Lung (tissue), 12 donors: ENCODE measurements around the gene KRTAP10-4. TPM values are rescaled to one million over a fixed set of nuclear protein-coding genes. Genes with fewer than 3 reads are reported as not detected.

Experiments used
- ATAC-seq: fragments of 200-7000 bp; cut with Tn5 transposase; one replicate; pipeline ENCODE4 v1.9.1; 2020; ENCODE audit warnings: moderate number of reproducible peaks; ENCODE audit not compliant: insufficient read depth, low FRiP score
- DNase-seq, 3 donors: peaks; one replicate each; pipeline ENCODE4 v3.0.0-alpha.2; 2013 to 2017
- H3K27ac ChIP-seq, 2 donors: one replicate each; pipeline ENCODE4 v1.5.1; 2013; ENCODE audit warnings: mild to moderate bottlenecking in 2 of 2, moderate library complexity in 2 of 2, control low read depth in 1 of 2, inconsistent platforms in 1 of 2, low read depth in 1 of 2, low read length in 1 of 2
- H3K27me3 ChIP-seq, 3 donors: one replicate each; pipeline ENCODE4 v1.5.1; 2013; ENCODE audit warnings: low read length in 2 of 3; ENCODE audit not compliant: control insufficient read depth in 3 of 3, insufficient read depth in 3 of 3
- H3K36me3 ChIP-seq, 4 donors: one replicate each; pipeline ENCODE4 v1.5.1; 2013; ENCODE audit warnings: low read length in 4 of 4, mild to moderate bottlenecking in 1 of 4, moderate library complexity in 1 of 4; ENCODE audit not compliant: control insufficient read depth in 4 of 4, insufficient read depth in 4 of 4
- H3K4me1 ChIP-seq, 5 donors: one replicate each; pipeline ENCODE4 v1.5.1; 2013; ENCODE audit warnings: low read length in 5 of 5, mild to moderate bottlenecking in 2 of 5, moderate library complexity in 1 of 5; ENCODE audit not compliant: control insufficient read depth in 5 of 5, insufficient read depth in 5 of 5
- H3K4me3 ChIP-seq: one replicate; pipeline ENCODE4 v1.5.1; 2013; ENCODE audit warnings: mild to moderate bottlenecking, control low read depth, moderate library complexity
- H3K9ac ChIP-seq, 2 donors: one replicate each; pipeline ENCODE4 v1.5.1; 2013; ENCODE audit warnings: low read length in 2 of 2, control low read depth in 1 of 2; ENCODE audit not compliant: insufficient read depth in 1 of 2
- H3K9me3 ChIP-seq, 4 donors: one replicate each; pipeline ENCODE4 v1.5.1; 2013; ENCODE audit warnings: low read length in 3 of 4, mild to moderate bottlenecking in 1 of 4, moderate library complexity in 1 of 4; ENCODE audit not compliant: control insufficient read depth in 4 of 4, insufficient read depth in 3 of 4
- whole genome bisulfite sequencing, 2 donors: extraction: QIAGEN DNeasy Blood & Tissue Kit; methylation state at CpG; one replicate each; pipeline ENCODE4 v1.1.7; 2013; 5-methylcytosine and 5-hydroxymethylcytosine counted together
- polyA plus RNA-seq, 2 donors: library from polyadenylated mRNA; stranded (reverse); fragments of 200-250 nt; gene quantifications; one replicate each; pipeline ENCODE4 v1.2.1, GENCODE V29; 2013
- total RNA-seq, 2 donors: library from RNA; depleted of rRNA in 1 of 2; stranded (reverse); fragments of >200 nt in 1 of 2; gene quantifications; one replicate each; pipeline ENCODE4 v1.2.1, GENCODE V29; 2014 to 2021
- TF ChIP-seq, protein P1 (sequence below): IDR thresholded peaks from 2 replicates; pipeline ENCODE4 v1.5.1; 2012; ENCODE audit warnings: mild to moderate bottlenecking; ENCODE audit errors: control extremely low read depth, extremely low read depth
- donor health status: control.
- donor health status: control.
- donor health status: Bipolar disorder and iron deficiency.
- donor health status: healthy.
- donor health status: DM: yes; HTN: yes; CAD: no.

Gene KRTAP10-4
- total and polyA plus RNA-seq, 4 donors, result not detected

DNA sequence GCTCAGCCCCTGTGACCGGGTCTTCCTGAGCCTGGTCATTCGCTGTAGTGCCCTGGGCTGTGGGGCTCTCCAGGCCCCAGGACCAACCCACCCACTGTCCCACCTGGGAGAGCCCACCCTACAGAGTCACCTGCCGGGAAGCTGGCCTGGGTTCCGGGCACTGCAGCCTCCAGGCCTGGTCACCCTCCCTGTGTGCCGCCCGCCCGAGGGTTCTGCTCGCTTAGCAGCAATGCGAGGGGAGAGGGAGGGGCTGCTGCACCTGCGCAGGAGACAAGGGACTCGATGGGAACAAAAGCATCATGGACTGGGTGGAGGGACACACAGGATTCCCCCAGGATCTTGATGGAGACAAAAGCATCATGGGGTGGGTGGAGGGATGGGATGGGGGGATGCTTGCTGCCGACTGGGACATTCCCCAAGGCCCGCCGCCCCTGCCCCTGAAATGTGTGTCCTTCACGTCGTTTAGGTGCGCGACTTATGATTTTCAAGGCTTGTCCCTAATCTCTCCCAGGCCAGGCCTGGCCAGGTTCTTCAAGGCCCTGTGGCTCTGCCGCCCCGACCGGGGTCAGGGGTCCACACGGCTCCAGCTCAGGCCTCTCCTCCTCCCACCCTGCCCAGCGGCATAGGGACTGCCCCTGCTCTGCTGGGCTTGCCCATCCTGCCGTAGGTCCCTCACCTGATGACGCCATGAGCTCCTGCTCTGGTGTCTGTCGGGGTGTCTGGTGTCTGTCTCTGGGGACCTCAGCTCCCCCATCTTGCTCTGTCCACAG is 40.0 kb downstream of the KRTAP10-4 start:
- WGBS, 2 donors, result 89 to 93% methylated on average over 26 of the region's 26 CpGs
- ATAC-seq, result no peak
- no peaks in the 10 kb centered on the region for H3K36me3 ChIP-seq

GRCh38 chr21:44614161-44614631 is 40.7 kb downstream of the KRTAP10-4 start:
- H3K27me3 ChIP-seq, result no peaks in the 10 kb centered on the region
- H3K4me1 ChIP-seq, result no peaks in the 10 kb centered on the region
- no peak for ATAC-seq
- DNase-seq, result no peak
- TF ChIP-seq, protein P1, sequence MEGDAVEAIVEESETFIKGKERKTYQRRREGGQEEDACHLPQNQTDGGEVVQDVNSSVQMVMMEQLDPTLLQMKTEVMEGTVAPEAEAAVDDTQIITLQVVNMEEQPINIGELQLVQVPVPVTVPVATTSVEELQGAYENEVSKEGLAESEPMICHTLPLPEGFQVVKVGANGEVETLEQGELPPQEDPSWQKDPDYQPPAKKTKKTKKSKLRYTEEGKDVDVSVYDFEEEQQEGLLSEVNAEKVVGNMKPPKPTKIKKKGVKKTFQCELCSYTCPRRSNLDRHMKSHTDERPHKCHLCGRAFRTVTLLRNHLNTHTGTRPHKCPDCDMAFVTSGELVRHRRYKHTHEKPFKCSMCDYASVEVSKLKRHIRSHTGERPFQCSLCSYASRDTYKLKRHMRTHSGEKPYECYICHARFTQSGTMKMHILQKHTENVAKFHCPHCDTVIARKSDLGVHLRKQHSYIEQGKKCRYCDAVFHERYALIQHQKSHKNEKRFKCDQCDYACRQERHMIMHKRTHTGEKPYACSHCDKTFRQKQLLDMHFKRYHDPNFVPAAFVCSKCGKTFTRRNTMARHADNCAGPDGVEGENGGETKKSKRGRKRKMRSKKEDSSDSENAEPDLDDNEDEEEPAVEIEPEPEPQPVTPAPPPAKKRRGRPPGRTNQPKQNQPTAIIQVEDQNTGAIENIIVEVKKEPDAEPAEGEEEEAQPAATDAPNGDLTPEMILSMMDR, result no peak
- H3K9ac ChIP-seq, result no peak overlapping the region
- no peak overlapping the region for H3K27ac ChIP-seq
- peaks cover 0 to 22% (median 2%) of the 10 kb centered on the region in 4 donors for H3K9me3 ChIP-seq
- H3K4me3 ChIP-seq, result no peak overlapping the region
- no peaks in the 10 kb centered on the region for H3K36me3 ChIP-seq
- WGBS, 2 donors, result 84 to 89% methylated on average over 17 to 20 of the region's 20 CpGs

More for the DNA sequence above, 40.0 kb downstream of the KRTAP10-4 start:
- peaks cover 0 to 20% (median 3%) of the 10 kb centered on the region in 4 donors for H3K9me3 ChIP-seq
- TF ChIP-seq, protein P1, result no peak
- H3K4me3 ChIP-seq, result no peak overlapping the region
- no peaks in the 10 kb centered on the region for H3K27me3 ChIP-seq
- no peaks in the 10 kb centered on the region for H3K4me1 ChIP-seq
- H3K9ac ChIP-seq, result no peak overlapping the region
- DNase-seq, result no peak
- H3K27ac ChIP-seq, result no peak overlapping the region

DNA sequence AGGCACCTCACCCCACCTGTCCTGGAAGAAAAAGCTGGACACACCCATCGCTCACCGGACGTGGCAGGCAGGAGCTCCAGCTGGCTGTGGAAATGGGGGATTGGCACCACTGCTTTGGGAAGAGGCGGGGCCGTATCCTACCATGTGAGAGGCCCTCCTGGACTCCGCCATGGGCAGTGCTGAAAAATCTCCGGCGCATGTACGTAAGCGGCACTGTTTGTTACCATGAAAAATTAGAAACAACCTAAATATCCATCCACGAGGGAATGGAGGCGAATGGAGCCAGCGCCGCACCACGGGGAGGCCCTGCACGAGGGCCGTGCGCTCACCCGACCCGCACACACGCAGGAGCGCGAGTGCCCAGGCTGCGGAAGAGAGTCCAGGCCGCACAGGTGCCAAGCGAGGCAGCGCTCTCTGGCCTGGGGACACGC is 41.4 kb downstream of the KRTAP10-4 start:
- H3K27me3 ChIP-seq, result no peaks in the 10 kb centered on the region
- ATAC-seq (no peak), DNase-seq (no peak)
- no peak overlapping the region for H3K4me3 ChIP-seq
- peaks cover 0 to 22% (median under 1%) of the 10 kb centered on the region in 4 donors for H3K9me3 ChIP-seq
- H3K4me1 ChIP-seq, result no peaks in the 10 kb centered on the region
- H3K9ac ChIP-seq, result no peak overlapping the region
- H3K27ac ChIP-seq, result no peak overlapping the region
- TF ChIP-seq, protein P1, result no peak
- 90 to 94% methylated on average over 28 of the region's 28 CpGs for WGBS, 2 donors
- H3K36me3 ChIP-seq, result no peaks in the 10 kb centered on the region
